ENCODE data around the gene DAW1. TPM values are rescaled to one million over a fixed set of nuclear protein-coding genes. Genes with fewer than 3 reads are reported as not detected.

The DAW1 gene
- total RNA-seq, 2 experiments from 2014 or later = not detected

DNA sequence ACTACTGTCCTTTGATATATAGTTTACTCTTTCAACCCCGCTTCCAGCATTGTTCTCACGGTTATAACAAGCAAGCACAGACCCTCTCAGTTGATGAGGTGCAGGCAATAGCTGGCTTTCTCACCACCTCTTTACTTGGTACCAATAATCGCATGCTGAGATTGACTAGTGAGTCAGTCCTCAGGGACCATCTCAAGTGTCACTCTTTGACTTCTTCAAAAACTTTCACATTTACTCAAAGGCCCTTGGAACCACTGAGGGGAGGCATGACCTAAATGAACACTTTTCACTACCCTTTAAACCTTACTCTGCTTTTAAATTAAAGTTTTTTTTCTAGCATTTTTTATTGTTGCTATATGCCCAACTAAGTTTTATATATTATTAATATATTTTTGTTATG, 101.8 kb downstream of the DAW1 start:
- ChIA-PET POLR2A (no interaction called here), CTCF (no interaction called here)
- intact Hi-C loops (cut with micrococcal nuclease) = no loop called here
- TF ChIP-seq, protein P1, sequence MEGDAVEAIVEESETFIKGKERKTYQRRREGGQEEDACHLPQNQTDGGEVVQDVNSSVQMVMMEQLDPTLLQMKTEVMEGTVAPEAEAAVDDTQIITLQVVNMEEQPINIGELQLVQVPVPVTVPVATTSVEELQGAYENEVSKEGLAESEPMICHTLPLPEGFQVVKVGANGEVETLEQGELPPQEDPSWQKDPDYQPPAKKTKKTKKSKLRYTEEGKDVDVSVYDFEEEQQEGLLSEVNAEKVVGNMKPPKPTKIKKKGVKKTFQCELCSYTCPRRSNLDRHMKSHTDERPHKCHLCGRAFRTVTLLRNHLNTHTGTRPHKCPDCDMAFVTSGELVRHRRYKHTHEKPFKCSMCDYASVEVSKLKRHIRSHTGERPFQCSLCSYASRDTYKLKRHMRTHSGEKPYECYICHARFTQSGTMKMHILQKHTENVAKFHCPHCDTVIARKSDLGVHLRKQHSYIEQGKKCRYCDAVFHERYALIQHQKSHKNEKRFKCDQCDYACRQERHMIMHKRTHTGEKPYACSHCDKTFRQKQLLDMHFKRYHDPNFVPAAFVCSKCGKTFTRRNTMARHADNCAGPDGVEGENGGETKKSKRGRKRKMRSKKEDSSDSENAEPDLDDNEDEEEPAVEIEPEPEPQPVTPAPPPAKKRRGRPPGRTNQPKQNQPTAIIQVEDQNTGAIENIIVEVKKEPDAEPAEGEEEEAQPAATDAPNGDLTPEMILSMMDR (IDR thresholded peaks at IDR 0.05) = no peak
- no peak for ATAC-seq
- H3K9me3 Mint-ChIP-seq = no peaks in the 10 kb centered on the region
- no peaks in the 10 kb centered on the region for H3K36me3 Mint-ChIP-seq (ENCODE audit: low read depth)
- no peaks in the 10 kb centered on the region for H3K4me1 Mint-ChIP-seq (ENCODE audit: low read depth)
- H3K27ac Mint-ChIP-seq = no peak overlapping the region
- H3K4me3 Mint-ChIP-seq = no peak overlapping the region
- DNase-seq = no peak
- no peaks in the 10 kb centered on the region for H3K27me3 Mint-ChIP-seq

Other genes starting within 250 kb of the DAW1 start
- not detected for gene SCYGR5, start 204.8 kb upstream of the DAW1 start, total RNA-seq
- not detected for gene SLC19A3, start 153.6 kb upstream of the DAW1 start, total RNA-seq
- gene SCYGR6, start 146.9 kb upstream of the DAW1 start, total RNA-seq = not detected
- gene SCYGR7, start 143.3 kb upstream of the DAW1 start, total RNA-seq = not detected
- gene SCYGR8, start 125.7 kb upstream of the DAW1 start, total RNA-seq = not detected
- gene CCL20, start 57.8 kb upstream of the DAW1 start, total RNA-seq = 1 to 10 TPM; 5.3 to 7.5 TPM